CD4-positive, alpha-beta T cell treated with Interleukin-12 subunit alpha and Interleukin-12 subunit beta, for 1 hour (primary cell): ENCODE measurements around the gene KANK3.
"Not testable (repeated sequence)": the region's sequence is repeated elsewhere in the genome, so short reads cannot be mapped to it uniquely, and the experiment has no call there.

Experiments
- DNase-seq: peaks from one replicate; pipeline ENCODE4 v3.0.0-alpha.2; 2020

The KANK3 gene

GRCh38 chr19:8316351-8317125 is 26.5 kb downstream of the KANK3 start:
- no peak for DNase-seq

- not testable (repeated sequence) for DNase-seq
Measured at GRCh38 chr19:8314981-8315640, 28.0 kb downstream of the KANK3 start.

GRCh38 chr19:8311461-8312260 is 31.4 kb downstream of the KANK3 start:
- no peak for DNase-seq

- no peak for DNase-seq
Measured at GRCh38 chr19:8310342-8311055, 32.6 kb downstream of the KANK3 start.

- DNase-seq: no peak
Measured at GRCh38 chr19:8308891-8309291, 34.2 kb downstream of the KANK3 start.

- DNase-seq: peak; percentile 86
Measured at GRCh38 chr19:8307965-8308866, 34.8 kb downstream of the KANK3 start, which contains the start of gene CD320. CD320 (minus strand) TSS chr19:8308358; CDS start chr19:8308290, 68 bp downstream.

- no peak for DNase-seq
Measured at GRCh38 chr19:8307400-8307964, 35.6 kb downstream of the KANK3 start.

- no peak for DNase-seq
Measured at GRCh38 chr19:8306235-8307054, 36.6 kb downstream of the KANK3 start.

GRCh38 chr19:8305798-8306197 is 37.3 kb downstream of the KANK3 start:
- DNase-seq: no peak

- no peak for DNase-seq
Measured at GRCh38 chr19:8304841-8305621, 38.0 kb downstream of the KANK3 start.

- DNase-seq: no peak
Measured at GRCh38 chr19:8302734-8303133, 40.3 kb downstream of the KANK3 start.

GRCh38 chr19:8302357-8302691 is 40.7 kb downstream of the KANK3 start:
- no peak for DNase-seq

GRCh38 chr19:8291337-8291736 is 51.7 kb downstream of the KANK3 start:
- not testable (repeated sequence) for DNase-seq

GRCh38 chr19:8276508-8276907 is 66.6 kb downstream of the KANK3 start:
- DNase-seq: not testable (repeated sequence)
